Measurements from ENCODE around the gene TEX48.

- TF ChIP-seq EZH2 (IDR thresholded peaks at IDR 0.05; ENCODE audit: borderline replicate concordance, low read depth, low read length, severe bottlenecking) (no peak), CTCF (IDR thresholded peaks at IDR 0.05; ENCODE audit: borderline replicate concordance, extremely low read depth, low read length, poor library complexity, severe bottlenecking) (no peak)
Measured at GRCh38 chr9:114676901-114677300, 5.1 kb downstream of the TEX48 start.
